Lung microvascular endothelial cell (primary cell): ENCODE data around the gene MGLL. TPM values are rescaled to one million over a fixed set of nuclear protein-coding genes. Genes with fewer than 3 reads are reported as not detected.

Experiments used
- DNase-seq, 2 donors: peaks; one replicate each; pipeline versions ENCODE4 v3.0.0 to v3.0.0-alpha.2; 2010; ENCODE audit warnings: low read depth in 2 of 2
- total RNA-seq: library from RNA; depleted of rRNA; stranded (reverse); fragments of >200 nt; gene quantifications from 2 replicates; pipeline ENCODE4 v1.2.1, GENCODE V29; 2014

MGLL gene
- total RNA-seq, 1 donor from 2014 or later, result 36.1 TPM

GRCh38 chr3:127814325-127814781 is 8.0 kb downstream of the MGLL start:
- no peak for DNase-seq

GRCh38 chr3:127812151-127812550 is 10.2 kb downstream of the MGLL start:
- DNase-seq, result no peak

GRCh38 chr3:127811717-127812116 is 10.6 kb downstream of the MGLL start:
- no peak for DNase-seq

- DNase-seq, result no peak
Measured at GRCh38 chr3:127809611-127810010, 12.7 kb downstream of the MGLL start.

GRCh38 chr3:127809211-127809610 is 13.1 kb downstream of the MGLL start:
- DNase-seq, result no peak

- no peak for DNase-seq
Measured at GRCh38 chr3:127808197-127808596, 14.1 kb downstream of the MGLL start.

GRCh38 chr3:127805026-127805753 is 17.1 kb downstream of the MGLL start:
- no peak for DNase-seq

- DNase-seq, result no peak
Measured at GRCh38 chr3:127804141-127804540, 18.2 kb downstream of the MGLL start.

- peak; percentile 84 to 86 for DNase-seq
Measured at GRCh38 chr3:127803619-127804018, 18.7 kb downstream of the MGLL start.

GRCh38 chr3:127802606-127803005 is 19.7 kb downstream of the MGLL start:
- no peak for DNase-seq

GRCh38 chr3:127801731-127802313 is 20.5 kb downstream of the MGLL start:
- DNase-seq, result no peak

GRCh38 chr3:127800508-127800907 is 21.8 kb downstream of the MGLL start:
- peak; percentile 75 to 95 for DNase-seq

- DNase-seq, result peak; percentile 65 to 96
Measured at GRCh38 chr3:127799476-127800222, 22.7 kb downstream of the MGLL start.

GRCh38 chr3:127798716-127799115 is 23.6 kb downstream of the MGLL start:
- no peak for DNase-seq

GRCh38 chr3:127796831-127797150 is 25.5 kb downstream of the MGLL start:
- no peak for DNase-seq

GRCh38 chr3:127796045-127796830 is 26.1 kb downstream of the MGLL start:
- DNase-seq, result no peak

GRCh38 chr3:127794972-127795371 is 27.3 kb downstream of the MGLL start:
- DNase-seq, result no peak

- DNase-seq, result no peak
Measured at GRCh38 chr3:127794402-127794801, 27.9 kb downstream of the MGLL start.

- DNase-seq, result peak in 1 of 2 donors; percentile 90
Measured at GRCh38 chr3:127792541-127793292, 29.6 kb downstream of the MGLL start.

GRCh38 chr3:127791221-127791913 is 30.9 kb downstream of the MGLL start:
- peak in 1 of 2 donors; percentile 16 for DNase-seq

GRCh38 chr3:127790882-127791183 is 31.5 kb downstream of the MGLL start:
- no peak for DNase-seq
